Mesothelial cell of epicardium (in vitro differentiated cells): ENCODE results near the gene PCMT1. TPM values are rescaled to one million over a fixed set of nuclear protein-coding genes. Genes with fewer than 3 reads are reported as not detected.

ENCODE experiments used
- DNase-seq, 2 experiments: peaks; one replicate each; pipeline ENCODE4 v3.0.0; 2021; ENCODE audit warnings: low spot score in 2 of 2; ENCODE audit not compliant: unreplicated experiment in 2 of 2
- H3K27ac Mint-ChIP-seq: 2 replicates; pipeline ENCODE4 v1.8.0; 2021; ENCODE audit warnings: mixed read lengths
- H3K27me3 Mint-ChIP-seq: 2 replicates; pipeline ENCODE4 v1.8.0; 2021; ENCODE audit warnings: low read depth, mixed read lengths
- H3K36me3 Mint-ChIP-seq: 2 replicates; pipeline ENCODE4 v1.8.0; 2021; ENCODE audit warnings: mixed read lengths
- H3K4me1 Mint-ChIP-seq: 2 replicates; pipeline ENCODE4 v1.8.0; 2021; ENCODE audit warnings: mixed read lengths
- H3K4me3 Mint-ChIP-seq: 2 replicates; pipeline ENCODE4 v1.8.0; 2021; ENCODE audit warnings: mild to moderate bottlenecking, moderate library complexity, mixed read lengths
- H3K9me3 Mint-ChIP-seq: 2 replicates; pipeline ENCODE4 v1.8.0; 2021; ENCODE audit warnings: mixed read lengths
- CTCF ChIP-seq: fragments of 200-600 bp; sonication (generic); IDR thresholded peaks from one replicate; pipeline ENCODE4 v1.5.0; 2021; ENCODE audit warnings: antibody characterized with exemption; ENCODE audit not compliant: unreplicated experiment
- total RNA-seq: library from RNA; stranded (reverse); gene quantifications from 3 replicates; pipeline ENCODE4 v1.2.1, GENCODE V29; 2021

Gene PCMT1
- total RNA-seq, 1 donor from 2014 or later, result 45.6 TPM

- Mint-ChIP-seq H3K36me3 (peaks cover 12% of the 10 kb centered on the region), H3K27me3 (no peaks in the 10 kb centered on the region)
These were observed 63.8 kb downstream of the PCMT1 start for GRCh38 chr6:149813351-149813750.

GRCh38 chr6:149815788-149816187, 66.2 kb downstream of the PCMT1 start:
- H3K36me3 Mint-ChIP-seq, result peaks cover 13% of the 10 kb centered on the region
- H3K4me3 Mint-ChIP-seq, result no peak overlapping the region
- H3K9me3 Mint-ChIP-seq, result no peaks in the 10 kb centered on the region
- no peaks in the 10 kb centered on the region for H3K4me1 Mint-ChIP-seq
- no peaks in the 10 kb centered on the region for H3K27me3 Mint-ChIP-seq
- TF ChIP-seq CTCF, result no peak
- no peak for DNase-seq
- no peak overlapping the region for H3K27ac Mint-ChIP-seq

More at GRCh38 chr6:149813351-149813750, 63.8 kb downstream of the PCMT1 start:
- Mint-ChIP-seq H3K4me3 (no peak overlapping the region), H3K9me3 (no peaks in the 10 kb centered on the region), H3K4me1 (no peaks in the 10 kb centered on the region), H3K27ac (no peak overlapping the region)
- no peak for DNase-seq
- no peak for TF ChIP-seq CTCF

- H3K4me1 Mint-ChIP-seq, result no peaks in the 10 kb centered on the region
- H3K9me3 Mint-ChIP-seq, result no peaks in the 10 kb centered on the region
- H3K27me3 Mint-ChIP-seq, result no peaks in the 10 kb centered on the region
- no peak for TF ChIP-seq CTCF
- no peak overlapping the region for H3K27ac Mint-ChIP-seq
- DNase-seq, result no peak
- no peak overlapping the region for H3K4me3 Mint-ChIP-seq
- H3K36me3 Mint-ChIP-seq, result peaks cover 4% of the 10 kb centered on the region
These were observed 71.0 kb downstream of the PCMT1 start for GRCh38 chr6:149820506-149820905.

- Mint-ChIP-seq H3K9me3 (no peaks in the 10 kb centered on the region), H3K4me3 (no peak overlapping the region), H3K27ac (no peak overlapping the region), H3K4me1 (no peaks in the 10 kb centered on the region), H3K27me3 (no peaks in the 10 kb centered on the region), H3K36me3 (peaks cover 2% of the 10 kb centered on the region)
- no peak for TF ChIP-seq CTCF
- no peak for DNase-seq
These were observed 72.0 kb downstream of the PCMT1 start for GRCh38 chr6:149821492-149821891.

GRCh38 chr6:149823013-149823412, 73.5 kb downstream of the PCMT1 start:
- Mint-ChIP-seq H3K36me3 (peaks cover 2% of the 10 kb centered on the region), H3K4me3 (no peak overlapping the region), H3K27me3 (no peaks in the 10 kb centered on the region), H3K27ac (no peak overlapping the region), H3K9me3 (no peaks in the 10 kb centered on the region), H3K4me1 (no peaks in the 10 kb centered on the region)
- TF ChIP-seq CTCF, result no peak
- DNase-seq, result no peak

GRCh38 chr6:149825292-149825691, 75.8 kb downstream of the PCMT1 start:
- DNase-seq, result no peak
- Mint-ChIP-seq H3K4me1 (no peaks in the 10 kb centered on the region), H3K4me3 (no peak overlapping the region)

More at GRCh38 chr6:149825292-149825691, 75.8 kb downstream of the PCMT1 start:
- H3K36me3 Mint-ChIP-seq, result peaks cover 2% of the 10 kb centered on the region
- no peak for TF ChIP-seq CTCF
- H3K27me3 Mint-ChIP-seq, result no peaks in the 10 kb centered on the region
- no peak overlapping the region for H3K27ac Mint-ChIP-seq
- no peaks in the 10 kb centered on the region for H3K9me3 Mint-ChIP-seq
